Colonic mucosa (tissue), 4 donors: ENCODE data around the gene ADAMTS4. TPM values are rescaled to one million over a fixed set of nuclear protein-coding genes. Genes with fewer than 3 reads are reported as not detected.
A peak's percentile ranks its signal among the peaks of the same experiment; 100 is the strongest.

Source experiments
- DNase-seq: peaks from one replicate; pipeline ENCODE4 v3.0.0-alpha.2; 2020
- H3K27ac ChIP-seq: fragments of 200-600 bp; one replicate; pipeline ENCODE4 v1.8.0; 2021
- H3K27me3 ChIP-seq: fragments of 200-600 bp; one replicate; pipeline ENCODE4 v1.8.0; 2021
- H3K36me3 ChIP-seq: fragments of 200-600 bp; one replicate; pipeline ENCODE4 v1.8.0; 2021
- H3K4me1 ChIP-seq: fragments of 200-600 bp; one replicate; pipeline ENCODE4 v1.8.0; 2021; ENCODE audit warnings: mild to moderate bottlenecking
- H3K4me3 ChIP-seq: fragments of 200-600 bp; one replicate; pipeline ENCODE4 v1.8.0; 2021
- H3K9ac ChIP-seq, 2 donors: one replicate each; pipeline ENCODE4 v1.7.0; 2013; ENCODE audit warnings: control low read depth in 2 of 2, low read depth in 2 of 2, low read length in 2 of 2
- H3K9me3 ChIP-seq: fragments of 200-600 bp; one replicate; pipeline ENCODE4 v1.8.0; 2021
- CTCF ChIP-seq: fragments of 200-600 bp; IDR thresholded peaks from one replicate; pipeline ENCODE4 v1.8.0; 2022; ENCODE audit warnings: antibody characterized with exemption, mild to moderate bottlenecking
- intact Hi-C: fragments of 100-400 bp; cut with DNase I; formaldehyde crosslinking; loops from one replicate; pipeline ENCODE4 v1.14.1; 2022
- total RNA-seq, 2 donors: library from RNA; stranded (reverse); fragmentation: NEBNext Ultra II Directional in 1 of 2; extraction: Animal tissue kit (Norgen Biotek cat#: 25700) in 1 of 2; gene quantifications; one replicate each; pipeline ENCODE4 v1.2.1, GENCODE V29; 2021
- donor health status: healthy.
- donor health status: DM: no; HTN: no; CAD: no.
- donor health status: DM: no; HTN: no; CAD: no.

The ADAMTS4 gene
- total RNA-seq, 2 donors from 2014 or later = 0.57 to 14.0 TPM

DNA sequence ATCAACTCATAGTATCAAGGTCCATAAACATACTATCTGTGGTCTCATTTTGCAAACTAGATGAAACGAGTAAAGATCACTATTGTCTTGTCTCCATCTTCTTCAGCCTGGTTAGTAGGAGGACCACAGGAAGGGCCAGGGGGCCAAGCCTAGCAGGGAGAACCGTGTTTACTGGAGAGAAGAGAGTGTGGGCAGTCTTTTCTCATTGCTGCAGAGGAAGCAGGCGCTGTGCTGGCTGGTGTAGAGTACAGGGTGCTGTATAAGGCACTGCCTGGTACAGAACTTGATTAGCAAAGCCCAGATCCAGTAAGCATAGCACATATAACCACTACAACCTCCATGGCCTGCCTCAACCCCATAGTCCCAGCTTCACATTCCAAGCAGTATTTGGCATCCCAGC is 11.5 kb downstream of the ADAMTS4 start:
- Histone ChIP-seq H3K36me3 (no peaks in the 10 kb centered on the region), H3K27me3 (no peaks in the 10 kb centered on the region), H3K4me3 (no peak overlapping the region), H3K4me1 (no peaks in the 10 kb centered on the region), H3K9ac (no peak overlapping the region), H3K9me3 (no peaks in the 10 kb centered on the region), H3K27ac (no peak overlapping the region)
- intact Hi-C loops = no loop called here
- no peak for TF ChIP-seq CTCF
- no peak for DNase-seq

DNA sequence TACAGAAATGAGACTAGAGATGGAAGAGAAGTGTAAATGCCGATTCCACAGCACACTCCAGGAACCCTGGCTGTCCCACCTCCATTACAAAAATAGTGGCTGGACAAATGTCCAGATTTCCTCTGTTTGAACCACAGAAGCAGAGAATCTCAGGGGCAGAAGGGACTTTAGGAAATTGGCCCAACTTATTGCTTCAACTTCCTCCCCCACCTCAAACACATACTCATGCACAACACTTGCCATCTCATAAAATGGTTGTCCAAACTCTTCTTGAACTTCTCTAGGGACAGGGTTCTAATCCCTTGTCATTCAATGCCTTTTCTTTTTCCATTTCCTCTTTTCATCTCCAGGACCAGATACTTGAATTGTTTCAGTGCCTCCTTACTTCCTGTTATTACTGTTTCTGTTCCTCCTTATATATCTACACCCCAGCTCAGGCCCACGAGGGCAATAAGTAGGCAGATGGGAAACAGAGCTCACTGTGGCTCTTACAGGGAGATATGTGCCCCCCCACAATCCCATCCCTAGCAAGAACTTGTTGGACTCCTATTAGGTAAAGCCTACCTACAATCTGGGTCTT is 13.0 kb downstream of the ADAMTS4 start:
- Histone ChIP-seq H3K9me3 (no peaks in the 10 kb centered on the region), H3K27ac (peak overlapping the region; percentile 79), H3K4me3 (no peak overlapping the region), H3K9ac (no peak overlapping the region), H3K27me3 (no peaks in the 10 kb centered on the region), H3K36me3 (no peaks in the 10 kb centered on the region), H3K4me1 (no peaks in the 10 kb centered on the region)
- intact Hi-C loops = no loop called here
- TF ChIP-seq CTCF = no peak
- DNase-seq = no peak

GRCh38 chr1:161185282-161185682 is 13.6 kb downstream of the ADAMTS4 start:
- Histone ChIP-seq H3K9ac (no peak overlapping the region), H3K27me3 (no peaks in the 10 kb centered on the region), H3K9me3 (no peaks in the 10 kb centered on the region), H3K4me3 (no peak overlapping the region), H3K27ac (peak overlapping the region; percentile 79), H3K36me3 (no peaks in the 10 kb centered on the region), H3K4me1 (no peaks in the 10 kb centered on the region)
- no peak for TF ChIP-seq CTCF
- DNase-seq = peak; percentile 66
- intact Hi-C loops = no loop called here

DNA sequence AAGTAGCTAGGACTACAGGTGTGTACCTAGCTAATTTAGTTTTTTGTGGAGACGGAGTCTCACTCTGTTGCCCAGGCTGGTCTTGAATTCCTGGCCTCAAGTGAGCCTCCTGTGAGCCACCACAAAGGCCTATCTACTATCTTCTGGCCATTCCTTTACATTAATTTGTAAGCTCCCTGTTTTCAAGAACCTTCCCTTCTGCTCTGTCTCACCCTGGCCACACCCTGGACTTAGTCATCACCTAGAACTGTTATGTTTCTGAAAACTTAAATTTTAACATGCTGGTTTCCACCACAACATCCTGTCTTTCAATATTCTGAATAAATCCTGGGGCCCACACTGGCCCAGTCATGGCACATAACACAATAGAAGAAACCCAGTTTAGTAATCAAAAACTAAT is 16.6 kb downstream of the ADAMTS4 start:
- intact Hi-C loops = no loop called here
- H3K27ac ChIP-seq = peak overlapping the region; percentile 16

DNA sequence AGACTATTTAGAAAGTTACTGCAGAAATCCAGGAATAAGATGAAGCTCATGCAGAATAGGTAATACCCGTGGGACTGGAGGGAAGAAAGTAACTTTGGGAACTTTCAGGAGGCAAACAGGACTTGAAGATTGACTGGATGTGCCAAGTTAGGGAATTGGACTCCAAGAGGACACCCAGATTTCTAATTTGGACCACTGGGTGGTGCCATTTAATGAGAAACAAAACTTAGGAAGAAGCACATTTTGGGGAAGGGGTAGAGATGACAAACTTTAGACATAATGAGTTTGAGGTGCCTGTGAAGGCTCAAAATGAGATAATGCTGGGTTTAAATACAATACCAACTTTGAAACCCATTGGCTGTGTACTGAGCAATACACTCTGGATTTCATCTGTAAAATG is 18.2 kb downstream of the ADAMTS4 start:
- Histone ChIP-seq H3K4me1 (peaks cover 4% of the 10 kb centered on the region), H3K36me3 (no peaks in the 10 kb centered on the region), H3K4me3 (no peak overlapping the region), H3K27me3 (no peaks in the 10 kb centered on the region), H3K9ac (no peak overlapping the region), H3K27ac (no peak overlapping the region), H3K9me3 (no peaks in the 10 kb centered on the region)
- no peak for TF ChIP-seq CTCF
- no peak for DNase-seq
- intact Hi-C loops = no loop called here

More for the DNA sequence above, 16.6 kb downstream of the ADAMTS4 start:
- TF ChIP-seq CTCF = no peak
- Histone ChIP-seq H3K9ac (no peak overlapping the region), H3K4me1 (no peaks in the 10 kb centered on the region), H3K4me3 (no peak overlapping the region), H3K27me3 (no peaks in the 10 kb centered on the region), H3K9me3 (no peaks in the 10 kb centered on the region), H3K36me3 (no peaks in the 10 kb centered on the region)
- no peak for DNase-seq
